ENCODE results near the gene RAB34.
A peak's percentile ranks its signal among the peaks of the same experiment; 100 is the strongest.
"Not testable (repeated sequence)": the region's sequence is repeated elsewhere in the genome, so short reads cannot be mapped to it uniquely, and the experiment has no call there.

Gene RAB34

GRCh38 chr17:28745786-28746411 is 28.2 kb upstream of the RAB34 start:
- DNase-seq, result no peak

- peak; percentile 78 for DNase-seq
Observed at GRCh38 chr17:28744972-28745785, 27.5 kb upstream of the RAB34 start.

GRCh38 chr17:28744104-28744971 is 26.7 kb upstream of the RAB34 start:
- DNase-seq, result peak; percentile 90

GRCh38 chr17:28743243-28744103 is 25.8 kb upstream of the RAB34 start, which contains the start of gene TRAF4:
TRAF4 (plus strand) TSS chr17:28744011; CDS start chr17:28744113, 102 bp downstream.
- DNase-seq, result peak; percentile 92

- DNase-seq, result no peak
Observed at GRCh38 chr17:28741358-28742349, 24.0 kb upstream of the RAB34 start.

GRCh38 chr17:28740406-28741357 is 23.0 kb upstream of the RAB34 start:
- no peak for DNase-seq

GRCh38 chr17:28738680-28739384 is 21.2 kb upstream of the RAB34 start:
- DNase-seq, result peak; percentile 88

- DNase-seq, result no peak
Observed at GRCh38 chr17:28737770-28738679, 20.4 kb upstream of the RAB34 start.

- no peak for DNase-seq
Observed at GRCh38 chr17:28737316-28737715, 19.6 kb upstream of the RAB34 start.

- DNase-seq, result not testable (repeated sequence)
Observed at GRCh38 chr17:28735913-28736769, 18.5 kb upstream of the RAB34 start.

GRCh38 chr17:28735242-28735722 is 17.6 kb upstream of the RAB34 start:
- DNase-seq, result no peak

- DNase-seq, result no peak
Observed at GRCh38 chr17:28734712-28735241, 17.1 kb upstream of the RAB34 start.

- DNase-seq, result no peak
Observed at GRCh38 chr17:28733346-28733745, 15.7 kb upstream of the RAB34 start.

GRCh38 chr17:28729950-28730330 is 12.3 kb upstream of the RAB34 start:
- DNase-seq, result no peak

GRCh38 chr17:28728364-28729200 is 10.9 kb upstream of the RAB34 start, which contains the start of gene NEK8:
NEK8 (plus strand) TSS chr17:28728788; CDS start chr17:28728814, 26 bp downstream.
- peak; percentile 99 for DNase-seq

All from activated effector memory CD4-positive, alpha-beta T cell treated with anti-CD3 and anti-CD28 coated beads, Interleukin-2, amount 50 U/mL, for 16 hours (primary cell).